Esophagus muscularis mucosa (tissue), 4 donors: Measurements from ENCODE around the gene ROBO1.

Experiments
- CTCF ChIP-seq, 3 experiments: fragments of 200-600 bp in 2 of 3; fragments of 450-650 bp in 1 of 3; sonication (generic) in 2 of 3; IDR thresholded peaks; one replicate each; pipeline ENCODE4 v1.5.1; 2017 to 2019; ENCODE audit warnings: antibody characterized with exemption in 3 of 3, mild to moderate bottlenecking in 2 of 3, moderate library complexity in 1 of 3
- EP300 ChIP-seq: sonication (generic); formaldehyde crosslinking; IDR thresholded peaks from one replicate; pipeline ENCODE4 v1.6.1; 2017; ENCODE audit warnings: antibody characterized with exemption
- POLR2A ChIP-seq: fragments of 450-650 bp; IDR thresholded peaks from one replicate; pipeline ENCODE4 v1.6.1; 2017; ENCODE audit warnings: antibody characterized with exemption, moderate library complexity, mild to moderate bottlenecking, low read depth
- POLR2AphosphoS5 ChIP-seq, 2 donors: sonication (generic); formaldehyde crosslinking; IDR thresholded peaks; one replicate each; pipeline ENCODE4 v1.6.1; 2017; ENCODE audit warnings: antibody characterized with exemption in 2 of 2

DNA sequence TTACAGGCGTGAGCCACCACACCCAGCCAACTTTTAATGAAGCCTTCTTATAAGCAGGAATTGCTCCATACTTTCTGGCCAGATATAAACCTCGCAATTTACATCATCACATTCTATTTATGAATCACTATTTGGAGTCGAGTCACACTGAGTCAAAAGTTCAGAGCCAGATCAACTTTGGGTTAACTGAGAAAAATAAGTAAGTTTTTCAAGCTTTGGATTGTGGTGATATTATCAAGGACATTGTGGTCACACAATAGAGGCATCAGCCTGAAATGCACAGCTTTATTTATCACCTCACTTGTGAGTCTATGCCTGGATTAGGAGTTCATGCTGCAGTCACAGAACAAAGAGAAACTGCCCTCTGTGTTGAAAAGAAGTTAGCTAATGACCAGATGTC lies 1163.5 kb downstream of the ROBO1 start:
- TF ChIP-seq EP300: no peak
- TF ChIP-seq CTCF (IDR thresholded peaks at IDR 0.05): no peak
- no peak for TF ChIP-seq POLR2A
- no peak for TF ChIP-seq POLR2AphosphoS5 (IDR thresholded peaks at IDR 0.05)
